Activated CD8-positive, alpha-beta T cell treated with anti-CD3 and anti-CD28 coated beads for 36 hours (primary cell): Measurements from ENCODE around the gene SH3D19. TPM values are rescaled to one million over a fixed set of nuclear protein-coding genes. Genes with fewer than 3 reads are reported as not detected.

Experiments
- ATAC-seq: fragments of 200-7000 bp; cut with Tn5 transposase; one replicate; pipeline ENCODE4 v1.10.0; 2021; ENCODE audit warnings: mild to moderate bottlenecking, moderate library complexity
- CTCF ChIA-PET: fragments of 350-600 bp; sonication (Branson Sonifier 250); formaldehyde crosslinking; loops from one replicate; lab custom pipeline; 2021; ENCODE audit warnings: antibody characterized with exemption; lab: Charles Lee
- POLR2A ChIA-PET: fragments of 350-600 bp; sonication (Branson Sonifier 250); formaldehyde crosslinking; loops from one replicate; lab custom pipeline; 2021; ENCODE audit warnings: antibody characterized with exemption; lab: Charles Lee
- DNase-seq: peaks from one replicate; pipeline ENCODE4 v3.0.0-alpha.2; 2020
- H3K27ac Mint-ChIP-seq: one replicate; pipeline ENCODE4 v1.8.0; 2021; ENCODE audit warnings: mild to moderate bottlenecking, mixed read lengths
- H3K27me3 Mint-ChIP-seq: one replicate; pipeline ENCODE4 v1.8.0; 2021; ENCODE audit warnings: mixed read lengths
- H3K36me3 Mint-ChIP-seq: one replicate; pipeline ENCODE4 v1.8.0; 2021; ENCODE audit warnings: low read depth, mixed read lengths
- H3K4me1 Mint-ChIP-seq: one replicate; pipeline ENCODE4 v1.8.0; 2021; ENCODE audit warnings: low read depth, mixed read lengths
- H3K4me3 Mint-ChIP-seq: one replicate; pipeline ENCODE4 v1.8.0; 2021; ENCODE audit warnings: mild to moderate bottlenecking, moderate library complexity, mixed read lengths
- H3K9me3 Mint-ChIP-seq: one replicate; pipeline ENCODE4 v1.8.0; 2021; ENCODE audit warnings: mixed read lengths
- intact Hi-C: fragments of 100-400 bp; cut with micrococcal nuclease; formaldehyde crosslinking; loops from one replicate; pipeline ENCODE4 v1.10.0; 2022
- total RNA-seq, 2 experiments: library from RNA; stranded (reverse); gene quantifications; one replicate each; pipeline ENCODE4 v1.2.3, GENCODE V29; 2021
- TF ChIP-seq, protein P1 (sequence below): fragments of 200-600 bp; IDR thresholded peaks from one replicate; pipeline ENCODE4 v1.8.0; 2022; ENCODE audit warnings: antibody characterized with exemption, mild to moderate bottlenecking

The SH3D19 gene
- total RNA-seq, 2 experiments from 2014 or later: not detected

DNA sequence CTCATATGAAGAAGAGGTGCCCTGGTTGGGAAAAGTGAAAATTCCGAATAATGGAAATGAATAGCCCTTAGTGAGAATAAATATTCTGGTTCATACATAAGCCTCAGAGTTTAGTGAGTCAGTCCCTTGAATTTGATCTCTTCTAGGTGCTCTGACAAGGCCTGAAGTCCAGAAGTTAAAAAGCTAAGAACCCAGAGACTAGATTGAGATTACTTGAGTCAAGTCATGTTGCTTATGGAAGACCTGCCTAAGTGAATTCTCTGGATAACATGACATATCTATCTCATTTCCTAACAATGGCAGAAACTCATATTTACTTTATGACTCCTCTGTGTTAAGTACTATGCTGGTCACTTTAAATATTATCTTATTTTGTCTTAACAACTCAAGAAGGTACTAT lies 58.9 kb downstream of the SH3D19 start:
- POLR2A ChIA-PET: no interaction called here
- CTCF ChIA-PET: no interaction called here
- TF ChIP-seq, protein P1, sequence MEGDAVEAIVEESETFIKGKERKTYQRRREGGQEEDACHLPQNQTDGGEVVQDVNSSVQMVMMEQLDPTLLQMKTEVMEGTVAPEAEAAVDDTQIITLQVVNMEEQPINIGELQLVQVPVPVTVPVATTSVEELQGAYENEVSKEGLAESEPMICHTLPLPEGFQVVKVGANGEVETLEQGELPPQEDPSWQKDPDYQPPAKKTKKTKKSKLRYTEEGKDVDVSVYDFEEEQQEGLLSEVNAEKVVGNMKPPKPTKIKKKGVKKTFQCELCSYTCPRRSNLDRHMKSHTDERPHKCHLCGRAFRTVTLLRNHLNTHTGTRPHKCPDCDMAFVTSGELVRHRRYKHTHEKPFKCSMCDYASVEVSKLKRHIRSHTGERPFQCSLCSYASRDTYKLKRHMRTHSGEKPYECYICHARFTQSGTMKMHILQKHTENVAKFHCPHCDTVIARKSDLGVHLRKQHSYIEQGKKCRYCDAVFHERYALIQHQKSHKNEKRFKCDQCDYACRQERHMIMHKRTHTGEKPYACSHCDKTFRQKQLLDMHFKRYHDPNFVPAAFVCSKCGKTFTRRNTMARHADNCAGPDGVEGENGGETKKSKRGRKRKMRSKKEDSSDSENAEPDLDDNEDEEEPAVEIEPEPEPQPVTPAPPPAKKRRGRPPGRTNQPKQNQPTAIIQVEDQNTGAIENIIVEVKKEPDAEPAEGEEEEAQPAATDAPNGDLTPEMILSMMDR: no peak

DNA sequence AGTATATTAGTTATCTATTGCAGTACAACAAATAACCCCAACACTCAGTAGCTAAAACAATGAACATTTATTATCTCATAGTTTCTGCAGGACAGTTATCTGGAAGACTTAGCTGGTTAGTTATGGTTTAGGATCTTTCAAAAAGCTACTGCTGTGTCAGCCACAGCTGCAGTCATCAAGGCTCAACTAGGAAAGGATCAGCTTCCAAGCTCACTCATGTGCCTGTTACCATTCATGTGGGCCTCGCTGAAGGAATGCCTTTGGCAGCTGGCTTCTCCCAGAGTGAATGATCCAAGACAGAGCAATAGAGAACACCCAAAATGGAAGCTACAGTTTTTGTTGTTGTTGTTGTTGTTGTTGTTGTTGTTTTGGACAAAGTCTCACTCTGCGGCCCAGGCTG lies 62.0 kb downstream of the SH3D19 start:
- TF ChIP-seq, protein P1: no peak
- ATAC-seq (no peak), DNase-seq (no peak)
- H3K9me3 Mint-ChIP-seq: no peaks in the 10 kb centered on the region
- no peaks in the 10 kb centered on the region for H3K36me3 Mint-ChIP-seq
- H3K4me1 Mint-ChIP-seq: no peaks in the 10 kb centered on the region
- CTCF ChIA-PET: interaction anchor here (2.0 kb wide), 1 partner anchor 13 kb away, joined by 8 read pairs; the partner anchor contains the start of gene PRSS48
- peaks cover 8% of the 10 kb centered on the region for H3K27me3 Mint-ChIP-seq
- intact Hi-C loops: no loop called here
- H3K4me3 Mint-ChIP-seq: no peak overlapping the region
- POLR2A ChIA-PET: no interaction called here
- H3K27ac Mint-ChIP-seq: no peak overlapping the region

More for the DNA sequence above, 58.9 kb downstream of the SH3D19 start:
- Mint-ChIP-seq H3K27me3 (peaks cover 4% of the 10 kb centered on the region), H3K36me3 (no peaks in the 10 kb centered on the region), H3K27ac (no peak overlapping the region), H3K9me3 (no peaks in the 10 kb centered on the region), H3K4me3 (no peak overlapping the region), H3K4me1 (no peaks in the 10 kb centered on the region)
- intact Hi-C loops: no loop called here
- ATAC-seq: no peak
- no peak for DNase-seq

- TF ChIP-seq, protein P1: no peak
- H3K27ac Mint-ChIP-seq: no peak overlapping the region
- no peaks in the 10 kb centered on the region for H3K9me3 Mint-ChIP-seq
- DNase-seq (no peak), ATAC-seq (no peak)
- ChIA-PET POLR2A (no interaction called here), CTCF (no interaction called here)
- no peaks in the 10 kb centered on the region for H3K36me3 Mint-ChIP-seq
- intact Hi-C loops: no loop called here
- H3K4me3 Mint-ChIP-seq: no peak overlapping the region
- peaks cover 7% of the 10 kb centered on the region for H3K27me3 Mint-ChIP-seq
- no peaks in the 10 kb centered on the region for H3K4me1 Mint-ChIP-seq
These were observed 64.9 kb downstream of the SH3D19 start for GRCh38 chr4:151260526-151260925.

- POLR2A ChIA-PET: no interaction called here
- DNase-seq (no peak), ATAC-seq (no peak)
- TF ChIP-seq, protein P1: no peak
- no peaks in the 10 kb centered on the region for H3K9me3 Mint-ChIP-seq
- no peak overlapping the region for H3K4me3 Mint-ChIP-seq
- no peak overlapping the region for H3K27ac Mint-ChIP-seq
- peaks cover 4% of the 10 kb centered on the region for H3K27me3 Mint-ChIP-seq
- intact Hi-C loops: no loop called here
- no peaks in the 10 kb centered on the region for H3K36me3 Mint-ChIP-seq
- CTCF ChIA-PET: no interaction called here
- H3K4me1 Mint-ChIP-seq: no peaks in the 10 kb centered on the region
These were observed 65.7 kb downstream of the SH3D19 start for GRCh38 chr4:151259752-151260151.

DNA sequence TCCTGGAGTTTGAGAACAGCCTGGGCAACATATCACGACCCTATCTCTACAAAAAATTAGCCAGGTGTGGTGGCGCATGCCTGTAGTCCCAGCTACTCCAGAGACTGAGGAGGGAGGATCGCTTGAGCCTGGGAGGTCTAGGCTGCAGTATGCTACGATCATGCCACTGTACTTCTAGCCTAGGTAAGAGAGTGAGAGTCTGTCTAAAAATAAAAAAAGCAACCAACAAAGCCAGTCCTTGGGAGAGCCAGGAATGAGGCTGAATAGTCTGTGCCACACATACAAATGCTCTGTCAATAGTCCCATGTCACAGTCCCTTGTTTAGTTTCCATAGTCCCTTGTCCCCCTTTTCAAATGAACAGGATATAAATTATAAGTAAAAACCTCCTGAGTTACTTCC lies 67.7 kb downstream of the SH3D19 start:
- no peaks in the 10 kb centered on the region for H3K36me3 Mint-ChIP-seq
- ATAC-seq: no peak
- H3K27ac Mint-ChIP-seq: no peak overlapping the region
- no peaks in the 10 kb centered on the region for H3K4me1 Mint-ChIP-seq
- no peak for DNase-seq
- no peaks in the 10 kb centered on the region for H3K9me3 Mint-ChIP-seq
- no peak overlapping the region for H3K4me3 Mint-ChIP-seq
- TF ChIP-seq, protein P1: no peak
- POLR2A ChIA-PET: no interaction called here
- CTCF ChIA-PET: no interaction called here
- intact Hi-C loops: no loop called here
- peaks cover 4% of the 10 kb centered on the region for H3K27me3 Mint-ChIP-seq
